Measurements from ENCODE around the gene ROCK2.
"Not testable (repeated sequence)": the region's sequence is repeated elsewhere in the genome, so short reads cannot be mapped to it uniquely, and the experiment has no call there.

ROCK2 gene

DNA sequence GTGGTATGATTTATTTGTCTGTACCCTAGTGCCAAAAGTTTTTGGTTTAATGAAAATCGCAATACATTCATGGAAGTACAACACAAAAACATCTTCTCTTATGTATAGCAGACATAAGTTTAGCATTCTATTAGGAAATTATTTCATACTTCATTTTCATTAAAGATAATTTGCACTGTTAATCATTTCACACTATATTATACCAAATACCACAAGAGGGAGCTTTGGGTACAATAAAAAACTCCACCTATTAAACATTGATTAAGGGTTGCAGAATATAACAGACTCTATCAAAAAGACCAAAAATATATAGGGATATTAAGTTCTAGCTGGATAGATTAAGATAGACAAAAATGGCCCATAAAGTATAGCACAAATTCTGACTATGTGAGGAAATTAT lies 110.1 kb downstream of the ROCK2 start:
- Histone ChIP-seq H3K27me3 (ENCODE audit: low read depth) (no peaks in the 10 kb centered on the region), H3K4me3 (no peak overlapping the region), H3K9me3 (no peaks in the 10 kb centered on the region), H3K4me1 (no peaks in the 10 kb centered on the region), H3K36me3 (replicated peaks) (no peaks in the 10 kb centered on the region)
- in situ Hi-C loops (cut with MboI; ENCODE audit: low sequenced_read_pairs) = loop anchor here (25.0 kb wide), 1 partner anchor 178 kb away; no protein-coding TSS in a partner anchor
- DNase-seq (ENCODE audit: low spot score in 2 of 2) = no peak

DNA sequence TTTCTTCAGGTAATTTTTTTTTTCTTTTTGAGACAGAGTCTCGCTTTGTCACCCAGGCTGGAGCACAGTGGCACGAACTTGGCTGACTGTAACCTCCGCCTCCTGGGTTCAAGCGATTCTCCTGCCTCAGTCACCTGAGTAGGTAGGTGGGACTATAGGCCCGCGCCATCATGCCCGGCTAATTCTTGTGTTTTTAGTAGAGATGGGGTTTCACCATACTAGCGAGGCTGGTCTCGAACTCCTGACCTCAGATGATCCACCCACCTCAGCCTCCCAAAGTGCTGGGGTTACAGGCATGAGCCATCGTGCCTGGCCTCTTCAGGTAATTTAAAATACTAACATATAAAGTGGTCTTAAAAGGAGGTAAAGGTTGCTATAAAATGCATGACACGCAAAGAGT lies 113.2 kb downstream of the ROCK2 start:
- not testable (repeated sequence) for H3K27me3 ChIP-seq (ENCODE audit: low read depth); H3K36me3 ChIP-seq (replicated peaks); DNase-seq (ENCODE audit: low spot score in 2 of 2); H3K4me1 ChIP-seq; H3K4me3 ChIP-seq; H3K9me3 ChIP-seq
- in situ Hi-C loops (cut with MboI; ENCODE audit: low sequenced_read_pairs) = loop anchor here (25.0 kb wide), 1 partner anchor 181 kb away; no protein-coding TSS in a partner anchor

DNA sequence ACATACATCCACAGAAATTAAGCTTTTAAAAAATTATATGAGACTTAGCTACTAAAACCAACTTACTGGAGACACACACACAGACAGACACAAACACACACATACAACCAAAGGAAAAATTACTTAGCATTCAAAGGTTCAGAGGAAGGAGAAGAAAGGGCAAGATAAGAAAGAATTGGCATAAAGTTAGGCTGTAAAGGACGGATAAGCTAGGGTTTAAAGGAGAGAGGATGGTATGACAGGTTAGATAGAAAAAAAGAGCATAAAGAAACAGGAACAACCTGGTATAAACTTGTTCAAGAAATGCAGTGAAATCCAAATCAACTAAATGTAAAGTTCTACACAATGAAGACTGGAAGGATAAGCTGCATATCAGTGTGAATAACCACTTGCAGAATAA lies 115.7 kb downstream of the ROCK2 start:
- peaks cover 10% of the 10 kb centered on the region for H3K4me1 ChIP-seq
- in situ Hi-C loops (cut with MboI; ENCODE audit: low sequenced_read_pairs) = loop anchor here (25.0 kb wide), 1 partner anchor 184 kb away; no protein-coding TSS in a partner anchor
- DNase-seq (ENCODE audit: low spot score in 2 of 2) = no peak
- H3K27me3 ChIP-seq (ENCODE audit: low read depth) = no peaks in the 10 kb centered on the region
- no peak overlapping the region for H3K4me3 ChIP-seq
- H3K36me3 ChIP-seq (replicated peaks) = no peaks in the 10 kb centered on the region
- H3K9me3 ChIP-seq = no peaks in the 10 kb centered on the region

DNA sequence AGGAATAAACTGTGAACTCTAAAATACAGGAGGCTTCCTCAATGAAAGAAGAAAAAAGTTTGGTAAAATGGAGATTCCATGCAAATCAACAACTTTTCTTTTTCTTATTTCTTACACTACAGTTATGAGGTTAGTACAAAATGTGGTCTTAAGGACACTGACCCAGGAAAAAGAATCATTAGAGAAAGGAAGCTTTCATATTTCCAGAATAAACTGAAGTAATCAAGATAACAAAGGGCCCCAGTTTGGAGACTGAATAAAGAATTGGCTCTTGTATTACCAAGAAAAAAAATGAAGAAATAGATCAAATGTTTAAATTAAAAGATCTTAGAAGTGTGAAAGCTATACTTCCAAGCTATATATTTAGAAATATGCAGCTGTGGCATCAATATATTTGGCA lies 116.8 kb downstream of the ROCK2 start:
- in situ Hi-C loops (cut with MboI; ENCODE audit: low sequenced_read_pairs) = loop anchor here (25.0 kb wide), 1 partner anchor 185 kb away; no protein-coding TSS in a partner anchor
- Histone ChIP-seq H3K4me3 (no peak overlapping the region), H3K9me3 (no peaks in the 10 kb centered on the region), H3K27me3 (ENCODE audit: low read depth) (no peaks in the 10 kb centered on the region), H3K36me3 (replicated peaks) (no peaks in the 10 kb centered on the region), H3K4me1 (peaks cover 14% of the 10 kb centered on the region)
- DNase-seq (ENCODE audit: low spot score in 2 of 2) = no peak

DNA sequence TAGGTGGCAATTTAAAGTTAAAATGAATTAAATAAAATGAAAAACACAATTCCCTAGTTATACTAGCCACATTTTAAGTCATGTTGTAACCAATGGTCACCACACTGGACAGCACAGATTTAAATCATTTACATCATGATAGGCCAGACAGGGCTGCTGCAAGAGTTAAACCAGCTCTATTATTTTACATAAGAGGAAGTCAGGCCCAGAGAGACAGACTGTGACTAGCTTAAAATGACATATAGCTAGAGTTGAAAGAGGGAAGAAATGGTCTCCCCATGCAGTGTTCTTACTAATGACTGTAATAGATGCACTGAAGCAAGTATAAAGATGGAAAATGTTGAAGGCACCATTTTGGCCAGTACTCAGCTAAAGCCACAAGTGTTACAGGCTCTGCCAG lies 119.5 kb downstream of the ROCK2 start:
- DNase-seq (ENCODE audit: low spot score in 2 of 2) = no peak
- in situ Hi-C loops (cut with MboI; ENCODE audit: low sequenced_read_pairs) = loop anchor here (25.0 kb wide), 1 partner anchor 187 kb away; no protein-coding TSS in a partner anchor
- no peaks in the 10 kb centered on the region for H3K27me3 ChIP-seq (ENCODE audit: low read depth)
- H3K36me3 ChIP-seq (replicated peaks) = no peaks in the 10 kb centered on the region
- H3K4me1 ChIP-seq = peaks cover 14% of the 10 kb centered on the region
- no peaks in the 10 kb centered on the region for H3K9me3 ChIP-seq
- H3K4me3 ChIP-seq = no peak overlapping the region

DNA sequence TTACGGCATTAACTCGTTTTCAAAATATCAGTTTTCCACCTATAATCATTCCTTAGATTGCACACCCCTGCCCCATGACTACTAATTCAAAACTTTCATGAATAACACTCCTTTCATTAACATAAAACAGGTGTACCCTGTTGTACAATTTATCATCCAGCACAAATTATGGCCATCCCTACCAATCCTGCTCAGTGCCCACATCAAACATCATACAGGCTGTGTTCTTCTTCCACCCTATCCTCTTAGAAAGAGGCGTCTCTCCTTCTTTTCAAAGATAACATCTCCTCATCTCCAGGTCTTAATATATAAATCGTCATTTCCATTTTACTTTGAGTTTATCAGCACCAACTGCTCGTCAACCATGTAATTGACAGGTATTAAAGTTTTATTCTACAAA lies 121.6 kb downstream of the ROCK2 start:
- H3K27me3 ChIP-seq (ENCODE audit: low read depth) = no peaks in the 10 kb centered on the region
- in situ Hi-C loops (cut with MboI; ENCODE audit: low sequenced_read_pairs) = no loop called here
- H3K4me3 ChIP-seq = no peak overlapping the region
- no peak for DNase-seq (ENCODE audit: low spot score in 2 of 2)
- H3K36me3 ChIP-seq (replicated peaks) = no peaks in the 10 kb centered on the region
- peaks cover 14% of the 10 kb centered on the region for H3K4me1 ChIP-seq
- no peaks in the 10 kb centered on the region for H3K9me3 ChIP-seq

DNA sequence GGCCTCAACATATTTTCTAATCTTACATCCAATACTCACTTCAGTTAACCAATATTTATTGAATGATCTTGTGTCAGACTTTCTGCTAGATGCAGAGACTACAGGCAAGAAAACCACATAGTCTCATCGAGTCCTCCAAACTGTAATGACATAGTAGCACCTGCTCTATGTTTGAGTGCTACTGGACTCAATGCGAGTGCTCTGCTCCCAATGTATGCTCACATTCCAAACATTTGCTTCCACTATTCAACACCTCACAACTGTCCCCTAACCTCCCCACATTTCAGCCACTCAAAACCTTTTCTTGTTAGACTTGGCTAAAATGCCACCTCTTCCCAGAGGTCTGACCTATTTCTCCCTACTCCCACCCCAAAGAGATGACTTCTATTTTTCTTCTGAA lies 124.0 kb downstream of the ROCK2 start:
- H3K36me3 ChIP-seq (replicated peaks) = 0 out of 2 replicates have a peak, but pooled peaks cover 5% of the 10 kb centered on the region
- H3K4me1 ChIP-seq = peaks cover 14% of the 10 kb centered on the region
- no peaks in the 10 kb centered on the region for H3K27me3 ChIP-seq (ENCODE audit: low read depth)
- in situ Hi-C loops (cut with MboI; ENCODE audit: low sequenced_read_pairs) = no loop called here
- no peak for DNase-seq (ENCODE audit: low spot score in 2 of 2)
- no peak overlapping the region for H3K4me3 ChIP-seq
- H3K9me3 ChIP-seq = no peaks in the 10 kb centered on the region

DNA sequence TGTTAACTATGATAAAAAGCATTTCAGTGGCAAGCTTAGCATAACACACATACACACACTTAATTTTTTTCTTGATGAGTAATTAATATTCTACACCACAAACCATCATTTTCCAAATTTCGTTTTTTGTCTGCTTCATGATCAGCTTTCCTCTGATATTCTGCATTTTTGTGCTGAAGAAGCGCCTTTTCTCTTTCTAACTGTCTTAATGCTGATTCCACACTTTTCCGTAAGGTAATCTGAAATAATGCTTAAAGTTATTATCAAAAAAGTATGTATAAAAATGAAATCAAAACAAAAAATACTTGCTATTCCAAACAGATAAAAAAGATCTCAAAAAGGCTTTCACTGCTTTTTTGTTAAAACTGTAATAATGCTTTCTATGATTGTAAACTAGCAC lies 129.0 kb downstream of the ROCK2 start:
- in situ Hi-C loops (cut with MboI; ENCODE audit: low sequenced_read_pairs) = no loop called here
- no peaks in the 10 kb centered on the region for H3K4me1 ChIP-seq
- H3K27me3 ChIP-seq (ENCODE audit: low read depth) = no peaks in the 10 kb centered on the region
- DNase-seq (ENCODE audit: low spot score in 2 of 2) = no peak
- H3K9me3 ChIP-seq = no peaks in the 10 kb centered on the region
- H3K4me3 ChIP-seq = no peak overlapping the region
- H3K36me3 ChIP-seq (replicated peaks) = peaks cover 18% of the 10 kb centered on the region

DNA sequence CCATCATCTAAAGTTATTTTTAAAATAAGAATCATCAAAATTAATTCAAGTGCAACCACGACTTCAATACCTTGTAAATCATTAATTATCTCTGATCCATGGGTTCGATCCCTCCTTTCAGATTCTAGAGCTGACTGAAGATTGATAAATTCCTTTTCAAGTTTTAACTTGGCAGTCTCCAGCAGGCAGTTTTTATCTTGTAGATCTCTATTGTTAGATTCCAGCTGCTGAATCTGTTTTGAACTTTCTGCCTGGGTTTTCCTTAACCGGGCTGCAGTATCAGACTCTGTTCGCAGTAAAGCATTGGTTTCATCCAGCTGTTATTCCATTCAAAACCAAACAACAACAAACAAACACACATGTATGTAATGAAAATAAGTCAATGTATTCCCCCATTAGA lies 129.7 kb downstream of the ROCK2 start:
- in situ Hi-C loops (cut with MboI; ENCODE audit: low sequenced_read_pairs) = no loop called here

DNA sequence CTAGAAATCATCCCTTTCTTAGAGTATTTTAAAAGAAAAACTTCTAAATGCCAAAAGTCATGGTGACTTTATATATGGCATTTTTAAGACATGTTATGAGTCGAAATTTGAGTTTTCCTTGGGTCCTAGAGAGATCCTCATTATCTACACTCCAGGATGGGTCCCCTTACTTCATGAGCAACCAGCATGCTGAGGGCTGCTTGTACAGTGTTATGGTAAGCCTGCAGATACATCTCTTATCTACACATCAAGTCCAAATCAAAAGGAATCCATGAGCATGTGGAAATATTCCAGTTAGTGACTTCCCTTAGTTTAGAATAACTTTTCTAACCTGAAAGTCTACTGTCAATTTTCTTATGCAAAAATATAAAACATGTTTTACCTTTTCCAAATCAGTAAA lies 130.5 kb downstream of the ROCK2 start:
- Histone ChIP-seq H3K9me3 (no peaks in the 10 kb centered on the region), H3K4me3 (no peak overlapping the region), H3K27me3 (ENCODE audit: low read depth) (no peaks in the 10 kb centered on the region), H3K4me1 (no peaks in the 10 kb centered on the region), H3K36me3 (replicated peaks) (peaks cover 18% of the 10 kb centered on the region)
- in situ Hi-C loops (cut with MboI; ENCODE audit: low sequenced_read_pairs) = no loop called here
- no peak for DNase-seq (ENCODE audit: low spot score in 2 of 2)

More for the DNA sequence above, 129.7 kb downstream of the ROCK2 start:
- DNase-seq (ENCODE audit: low spot score in 2 of 2) = no peak
- Histone ChIP-seq H3K9me3 (no peaks in the 10 kb centered on the region), H3K4me1 (no peaks in the 10 kb centered on the region), H3K36me3 (replicated peaks) (peaks cover 18% of the 10 kb centered on the region), H3K4me3 (no peak overlapping the region), H3K27me3 (ENCODE audit: low read depth) (no peaks in the 10 kb centered on the region)

DNA sequence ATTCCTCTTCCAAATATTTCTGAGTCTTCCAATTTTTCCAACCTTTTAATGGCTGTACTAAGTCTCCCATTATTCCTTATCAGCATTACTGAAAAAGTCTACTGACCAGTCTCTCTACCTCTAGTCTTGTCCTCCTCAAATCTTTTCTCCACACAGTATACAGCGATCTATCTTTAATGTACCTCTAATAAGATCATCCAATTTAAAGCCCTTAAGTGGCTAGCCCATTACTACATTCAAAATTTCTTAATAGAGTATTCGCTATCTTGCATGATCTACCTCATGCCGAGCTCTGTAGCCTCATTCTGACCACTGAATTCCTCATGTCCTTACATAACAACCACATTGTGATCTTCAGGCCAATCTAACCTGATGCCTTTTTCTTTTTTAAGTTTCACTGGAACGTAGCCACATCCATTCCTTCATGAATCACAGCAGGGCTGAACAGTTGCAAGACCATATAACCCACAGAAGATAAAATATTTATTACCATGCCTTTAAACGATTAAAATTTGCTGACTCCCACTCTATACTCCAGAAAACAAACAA lies 131.3 kb downstream of the ROCK2 start:
- in situ Hi-C loops (cut with MboI; ENCODE audit: low sequenced_read_pairs) = no loop called here
- peaks cover 18% of the 10 kb centered on the region for H3K36me3 ChIP-seq (replicated peaks)
- no peaks in the 10 kb centered on the region for H3K9me3 ChIP-seq
- DNase-seq (ENCODE audit: low spot score in 2 of 2) = no peak
- H3K27me3 ChIP-seq (ENCODE audit: low read depth) = no peaks in the 10 kb centered on the region
- H3K4me3 ChIP-seq = no peak overlapping the region
- H3K4me1 ChIP-seq = no peaks in the 10 kb centered on the region

DNA sequence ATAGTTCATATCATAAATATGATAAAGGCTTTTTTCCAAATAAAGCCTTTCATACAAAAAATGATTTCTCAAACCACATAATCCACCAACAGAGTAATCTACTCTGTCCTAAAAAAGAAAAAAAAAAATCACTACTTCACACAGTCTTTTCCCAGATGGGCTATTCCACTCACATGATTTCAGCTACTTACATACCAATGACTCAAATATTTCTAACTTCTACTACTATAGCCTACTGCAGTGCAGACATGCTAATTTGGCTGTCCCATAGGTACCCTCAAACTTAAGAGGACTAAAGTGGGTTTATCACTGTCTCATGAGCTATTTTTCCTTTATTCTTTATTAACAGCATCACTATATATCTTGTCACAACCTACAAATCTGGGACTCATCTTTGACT lies 131.8 kb downstream of the ROCK2 start:
- H3K4me1 ChIP-seq = no peaks in the 10 kb centered on the region
- no peak overlapping the region for H3K4me3 ChIP-seq
- peaks cover 18% of the 10 kb centered on the region for H3K36me3 ChIP-seq (replicated peaks)
- DNase-seq (ENCODE audit: low spot score in 2 of 2) = no peak
- H3K27me3 ChIP-seq (ENCODE audit: low read depth) = no peaks in the 10 kb centered on the region
- no peaks in the 10 kb centered on the region for H3K9me3 ChIP-seq
- in situ Hi-C loops (cut with MboI; ENCODE audit: low sequenced_read_pairs) = no loop called here

DNA sequence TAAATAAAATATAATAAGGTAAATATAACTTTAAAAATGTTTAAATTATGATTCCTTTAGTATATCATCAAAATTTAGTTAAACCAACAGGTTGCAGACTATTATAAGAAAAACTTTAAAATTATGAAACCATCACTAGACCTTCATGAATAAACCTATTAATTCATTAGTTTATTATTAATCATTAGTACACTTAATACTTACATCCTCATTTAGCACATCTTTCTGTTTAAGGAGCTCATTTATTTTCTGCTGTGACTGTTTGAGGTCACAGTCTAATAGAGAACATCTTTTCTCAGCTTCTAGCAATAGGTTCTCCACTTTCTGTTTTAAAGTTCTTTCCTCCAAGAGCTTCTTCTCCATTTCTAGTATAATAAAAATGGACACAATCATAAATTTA lies 136.4 kb downstream of the ROCK2 start:
- DNase-seq (ENCODE audit: low spot score in 2 of 2) = no peak
- no peaks in the 10 kb centered on the region for H3K9me3 ChIP-seq
- H3K4me3 ChIP-seq = no peak overlapping the region
- H3K4me1 ChIP-seq = peaks cover 3% of the 10 kb centered on the region; the same call in 1 of the 2 replicates
- peaks cover 7% of the 10 kb centered on the region for H3K36me3 ChIP-seq (replicated peaks)
- H3K27me3 ChIP-seq (ENCODE audit: low read depth) = no peaks in the 10 kb centered on the region
- in situ Hi-C loops (cut with MboI; ENCODE audit: low sequenced_read_pairs) = no loop called here

DNA sequence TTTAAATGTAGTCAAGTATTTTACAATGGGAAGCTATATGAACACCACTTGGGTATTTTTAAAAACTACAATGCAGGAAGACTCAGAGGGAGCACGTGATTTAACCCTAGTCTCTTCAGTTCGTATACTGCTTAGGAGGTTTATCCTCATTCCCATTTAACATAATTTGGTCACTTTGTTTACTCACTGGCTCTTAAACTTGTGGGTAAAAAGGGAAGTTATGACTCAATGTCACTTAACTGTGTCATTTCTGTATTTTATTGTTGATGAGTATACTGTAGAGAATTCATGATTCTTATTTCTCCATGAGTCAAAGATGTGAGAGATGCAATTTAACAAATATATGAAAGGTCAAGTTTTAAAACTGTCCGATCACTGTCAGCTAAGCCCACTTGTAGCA lies 141.0 kb downstream of the ROCK2 start:
- Histone ChIP-seq H3K36me3 (replicated peaks) (peaks cover 19% of the 10 kb centered on the region), H3K27me3 (ENCODE audit: low read depth) (no peaks in the 10 kb centered on the region), H3K4me3 (no peak overlapping the region), H3K4me1 (peaks cover 3% of the 10 kb centered on the region; the same call in 1 of the 2 replicates), H3K9me3 (no peaks in the 10 kb centered on the region)
- in situ Hi-C loops (cut with MboI; ENCODE audit: low sequenced_read_pairs) = no loop called here
- DNase-seq (ENCODE audit: low spot score in 2 of 2) = no peak

DNA sequence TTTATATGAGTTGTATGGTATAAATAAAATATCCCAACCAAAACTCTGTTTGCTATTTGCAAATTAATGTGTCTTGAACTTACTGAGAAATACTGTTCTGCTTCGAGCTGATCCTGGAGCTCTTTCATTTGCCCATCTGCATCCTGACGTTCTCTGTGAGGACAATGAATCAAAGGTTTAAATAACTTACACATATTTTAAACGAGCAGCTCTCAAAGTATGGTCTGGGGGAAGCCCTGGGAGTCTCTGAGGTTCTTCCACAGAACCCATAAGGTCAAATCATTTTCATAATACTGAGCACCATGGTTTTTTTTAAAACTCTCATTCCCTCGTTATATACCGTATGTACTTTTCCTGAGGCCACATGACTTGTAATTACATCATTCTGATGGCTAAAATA lies 142.5 kb downstream of the ROCK2 start:
- in situ Hi-C loops (cut with MboI; ENCODE audit: low sequenced_read_pairs) = no loop called here
- no peaks in the 10 kb centered on the region for H3K9me3 ChIP-seq
- DNase-seq (ENCODE audit: low spot score in 2 of 2) = no peak
- H3K4me1 ChIP-seq = peaks cover 3% of the 10 kb centered on the region; the same call in 1 of the 2 replicates
- H3K27me3 ChIP-seq (ENCODE audit: low read depth) = no peaks in the 10 kb centered on the region
- H3K4me3 ChIP-seq = no peak overlapping the region
- H3K36me3 ChIP-seq (replicated peaks) = peaks cover 16% of the 10 kb centered on the region

All from HAP-1 (cell line).